ENCODE measurements around the gene KRTCAP2.
"Not testable (repeated sequence)": the region's sequence is repeated elsewhere in the genome, so short reads cannot be mapped to it uniquely, and the experiment has no call there.

Gene KRTCAP2

DNA sequence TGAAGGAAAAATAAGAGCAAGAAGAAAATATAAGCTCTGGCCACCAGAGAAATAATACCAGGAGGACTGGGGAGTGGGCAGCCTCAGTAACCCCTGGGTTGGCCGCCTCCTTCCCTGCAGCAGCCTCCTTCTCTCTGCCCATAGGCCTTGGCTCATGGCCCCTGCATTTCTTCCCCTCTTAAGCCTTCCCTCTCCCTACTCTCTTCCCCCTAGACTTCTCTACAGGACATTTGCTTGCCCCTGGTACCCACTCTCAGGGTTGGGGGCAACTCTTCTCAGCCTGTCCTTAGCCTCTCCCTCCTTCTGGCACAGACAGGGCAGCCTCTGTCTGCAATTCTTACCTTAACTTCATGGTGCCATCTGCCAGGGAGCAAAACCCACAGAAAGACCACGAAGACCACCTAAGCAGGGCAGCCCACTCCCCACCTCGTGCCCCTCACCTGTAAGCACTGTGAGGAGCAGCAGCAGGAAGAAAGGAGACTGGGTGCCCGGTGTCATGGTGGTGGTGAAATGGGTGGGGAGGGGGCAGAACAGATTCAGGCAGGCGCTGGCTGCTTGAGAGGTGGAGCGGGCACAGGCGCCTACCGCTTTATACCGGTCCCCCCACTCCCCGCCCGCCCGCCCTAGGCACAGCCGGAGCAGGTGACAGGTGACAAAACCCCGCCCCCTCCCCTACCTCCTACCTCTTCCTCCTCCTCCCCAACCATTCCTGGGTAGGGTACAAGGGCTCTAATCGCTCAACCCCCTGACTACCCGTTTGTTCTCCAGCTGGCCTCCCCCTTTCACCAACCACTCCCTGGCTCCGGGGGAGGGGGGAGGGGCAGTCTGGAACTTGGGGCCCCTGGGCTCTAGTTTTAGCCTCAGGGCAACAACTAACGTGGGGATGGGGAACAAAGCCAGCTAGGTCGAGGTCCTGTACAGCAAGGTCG, 19.5 kb upstream of the KRTCAP2 start:
- Histone ChIP-seq H3K27me3 (replicated peaks; ENCODE audit: insufficient read depth, low read length) (peaks cover 59% of the 10 kb centered on the region), H3K4me3 (ENCODE audit: low read length) (peak overlapping the region; percentile 61), H3K4me2 (ENCODE audit: low read depth, low read length) (peak overlapping the region; percentile 97), H4K20me1 (ENCODE audit: insufficient read depth, low read length) (no peaks in the 10 kb centered on the region), H3K9me2 (replicated peaks; ENCODE audit: insufficient read depth, low read length) (no peaks in the 10 kb centered on the region), H2AFZ (ENCODE audit: low read length) (peak overlapping the region; percentile 94), H3K4me1 (ENCODE audit: low read length) (peaks cover 15% of the 10 kb centered on the region; the same call in 1 of the 2 replicates), H3K79me2 (ENCODE audit: low read length) (no peaks in the 10 kb centered on the region), H3K36me3 (replicated peaks; ENCODE audit: insufficient read depth, low read length) (no peaks in the 10 kb centered on the region), H3K9me3 (replicated peaks; ENCODE audit: insufficient read depth, low read length) (no peaks in the 10 kb centered on the region), H3K9ac (ENCODE audit: low read length) (peak overlapping the region; percentile 31; the same call in 1 of the 2 replicates), H3F3A (ENCODE audit: insufficient read depth, low read length) (no peaks in the 10 kb centered on the region), H3K27ac (ENCODE audit: low read length) (no peak overlapping the region)
- no peak for DNase-seq
- TF ChIP-seq, protein P1, sequence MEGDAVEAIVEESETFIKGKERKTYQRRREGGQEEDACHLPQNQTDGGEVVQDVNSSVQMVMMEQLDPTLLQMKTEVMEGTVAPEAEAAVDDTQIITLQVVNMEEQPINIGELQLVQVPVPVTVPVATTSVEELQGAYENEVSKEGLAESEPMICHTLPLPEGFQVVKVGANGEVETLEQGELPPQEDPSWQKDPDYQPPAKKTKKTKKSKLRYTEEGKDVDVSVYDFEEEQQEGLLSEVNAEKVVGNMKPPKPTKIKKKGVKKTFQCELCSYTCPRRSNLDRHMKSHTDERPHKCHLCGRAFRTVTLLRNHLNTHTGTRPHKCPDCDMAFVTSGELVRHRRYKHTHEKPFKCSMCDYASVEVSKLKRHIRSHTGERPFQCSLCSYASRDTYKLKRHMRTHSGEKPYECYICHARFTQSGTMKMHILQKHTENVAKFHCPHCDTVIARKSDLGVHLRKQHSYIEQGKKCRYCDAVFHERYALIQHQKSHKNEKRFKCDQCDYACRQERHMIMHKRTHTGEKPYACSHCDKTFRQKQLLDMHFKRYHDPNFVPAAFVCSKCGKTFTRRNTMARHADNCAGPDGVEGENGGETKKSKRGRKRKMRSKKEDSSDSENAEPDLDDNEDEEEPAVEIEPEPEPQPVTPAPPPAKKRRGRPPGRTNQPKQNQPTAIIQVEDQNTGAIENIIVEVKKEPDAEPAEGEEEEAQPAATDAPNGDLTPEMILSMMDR (IDR thresholded peaks at IDR 0.05; ENCODE audit: low read length): no peak
- TF ChIP-seq EZH2 (optimal IDR thresholded peaks at IDR 0.05; ENCODE audit: low read depth, low read length) (no peak), EZH2phosphoT487 (IDR thresholded peaks at IDR 0.05; ENCODE audit: low read length) (no peak)

DNA sequence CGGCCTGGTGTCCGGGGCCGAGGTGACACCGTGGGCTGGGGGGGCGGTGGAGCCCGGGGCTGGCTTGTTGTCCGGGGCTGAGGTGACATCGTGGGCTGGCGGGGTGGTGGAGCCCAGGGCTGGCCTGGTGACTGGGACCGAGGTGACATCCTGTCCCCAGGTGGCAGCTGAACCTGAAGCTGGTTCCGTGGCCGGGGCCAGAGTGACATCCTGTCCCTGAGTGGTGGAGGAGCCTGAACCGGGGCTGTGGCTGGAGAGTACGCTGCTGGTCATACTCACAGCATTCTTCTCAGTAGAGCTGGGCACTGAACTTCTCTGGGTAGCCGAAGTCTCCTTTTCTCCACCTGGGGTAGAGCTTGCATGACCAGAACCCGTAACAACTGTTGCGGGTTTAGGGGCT, 18.8 kb upstream of the KRTCAP2 start:
- no peaks in the 10 kb centered on the region for H3K79me2 ChIP-seq (ENCODE audit: low read length)
- H3K4me1 ChIP-seq (ENCODE audit: low read length): peaks cover 15% of the 10 kb centered on the region; the same call in 1 of the 2 replicates
- no peak overlapping the region for H2AFZ ChIP-seq (ENCODE audit: low read length)
- no peaks in the 10 kb centered on the region for H3K9me3 ChIP-seq (replicated peaks; ENCODE audit: insufficient read depth, low read length)
- H3K9me2 ChIP-seq (replicated peaks; ENCODE audit: insufficient read depth, low read length): no peaks in the 10 kb centered on the region
- H3K4me2 ChIP-seq (ENCODE audit: low read depth, low read length): no peak overlapping the region
- no peaks in the 10 kb centered on the region for H3F3A ChIP-seq (ENCODE audit: insufficient read depth, low read length)
- no peak for DNase-seq
- H4K20me1 ChIP-seq (ENCODE audit: insufficient read depth, low read length): no peaks in the 10 kb centered on the region
- H3K36me3 ChIP-seq (replicated peaks; ENCODE audit: insufficient read depth, low read length): no peaks in the 10 kb centered on the region
- no peak overlapping the region for H3K27ac ChIP-seq (ENCODE audit: low read length)
- H3K4me3 ChIP-seq (ENCODE audit: low read length): no peak overlapping the region
- H3K27me3 ChIP-seq (replicated peaks; ENCODE audit: insufficient read depth, low read length): peaks cover 59% of the 10 kb centered on the region
- TF ChIP-seq, protein P1 (IDR thresholded peaks at IDR 0.05; ENCODE audit: low read length): no peak
- TF ChIP-seq EZH2phosphoT487 (IDR thresholded peaks at IDR 0.05; ENCODE audit: low read length) (no peak), EZH2 (optimal IDR thresholded peaks at IDR 0.05; ENCODE audit: low read depth, low read length) (no peak)
- H3K9ac ChIP-seq (ENCODE audit: low read length): no peak overlapping the region

DNA sequence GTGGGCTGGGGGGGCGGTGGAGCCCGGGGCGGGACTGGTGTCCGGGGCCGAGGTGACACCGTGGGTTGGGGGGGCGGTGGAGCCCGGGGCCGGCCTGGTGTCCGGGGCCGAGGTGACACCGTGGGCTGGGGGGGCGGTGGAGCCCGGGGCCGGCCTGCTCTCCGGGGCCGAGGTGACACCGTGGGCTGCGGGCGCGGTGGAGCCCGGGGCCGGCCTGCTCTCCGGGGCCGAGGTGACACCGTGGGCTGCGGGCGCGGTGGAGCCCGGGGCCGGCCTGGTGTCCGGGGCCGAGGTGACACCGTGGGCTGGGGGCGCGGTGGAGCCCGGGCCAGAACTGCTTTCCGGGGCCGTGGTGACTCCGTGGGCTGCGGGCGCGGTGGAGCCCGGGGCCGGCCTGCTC, 16.8 kb upstream of the KRTCAP2 start:
- not testable (repeated sequence) for DNase-seq; H3K27ac ChIP-seq (ENCODE audit: low read length); H2AFZ ChIP-seq (ENCODE audit: low read length); H4K20me1 ChIP-seq (ENCODE audit: insufficient read depth, low read length); H3K79me2 ChIP-seq (ENCODE audit: low read length); H3F3A ChIP-seq (ENCODE audit: insufficient read depth, low read length); H3K36me3 ChIP-seq (replicated peaks; ENCODE audit: insufficient read depth, low read length); H3K9me3 ChIP-seq (replicated peaks; ENCODE audit: insufficient read depth, low read length); H3K9ac ChIP-seq (ENCODE audit: low read length); H3K9me2 ChIP-seq (replicated peaks; ENCODE audit: insufficient read depth, low read length); H3K4me2 ChIP-seq (ENCODE audit: low read depth, low read length); H3K4me3 ChIP-seq (ENCODE audit: low read length)
- H3K27me3 ChIP-seq (replicated peaks; ENCODE audit: insufficient read depth, low read length): peaks cover 39% of the 10 kb centered on the region
- H3K4me1 ChIP-seq (ENCODE audit: low read length): peaks cover 24% of the 10 kb centered on the region

DNA sequence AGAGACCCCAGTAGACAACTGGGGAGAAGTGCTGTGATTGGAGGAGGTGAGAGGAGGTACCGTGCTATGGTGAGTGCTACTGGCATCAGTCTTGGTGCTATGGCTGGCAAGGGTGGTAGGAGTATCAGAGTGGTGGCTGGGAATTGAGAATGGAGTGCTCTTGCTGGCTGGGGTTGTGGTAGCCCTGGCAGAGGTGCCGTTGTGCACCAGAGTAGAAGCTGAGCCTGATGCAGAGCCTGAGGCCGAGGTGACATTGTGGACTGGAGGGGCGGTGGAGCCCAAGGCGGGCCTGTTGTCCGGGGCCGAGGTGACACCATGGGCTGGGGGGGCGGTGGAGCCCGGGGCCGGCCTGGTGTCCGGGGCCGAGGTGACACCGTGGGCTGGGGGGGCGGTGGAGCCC, 15.2 kb upstream of the KRTCAP2 start:
- H3K9me2 ChIP-seq (replicated peaks; ENCODE audit: insufficient read depth, low read length): no peaks in the 10 kb centered on the region
- H3K27me3 ChIP-seq (replicated peaks; ENCODE audit: insufficient read depth, low read length): peaks cover 34% of the 10 kb centered on the region
- H3K4me3 ChIP-seq (ENCODE audit: low read length): no peak overlapping the region
- no peaks in the 10 kb centered on the region for H3K9me3 ChIP-seq (replicated peaks; ENCODE audit: insufficient read depth, low read length)
- H2AFZ ChIP-seq (ENCODE audit: low read length): no peak overlapping the region
- no peak overlapping the region for H3K4me2 ChIP-seq (ENCODE audit: low read depth, low read length)
- H3K27ac ChIP-seq (ENCODE audit: low read length): no peak overlapping the region
- H3K9ac ChIP-seq (ENCODE audit: low read length): no peak overlapping the region
- H4K20me1 ChIP-seq (ENCODE audit: insufficient read depth, low read length): no peaks in the 10 kb centered on the region
- H3K36me3 ChIP-seq (replicated peaks; ENCODE audit: insufficient read depth, low read length): no peaks in the 10 kb centered on the region
- peaks cover 17% of the 10 kb centered on the region for H3K4me1 ChIP-seq (ENCODE audit: low read length)
- TF ChIP-seq EZH2phosphoT487 (IDR thresholded peaks at IDR 0.05; ENCODE audit: low read length): no peak
- no peak for TF ChIP-seq EZH2 (optimal IDR thresholded peaks at IDR 0.05; ENCODE audit: low read depth, low read length)
- TF ChIP-seq, protein P1 (IDR thresholded peaks at IDR 0.05; ENCODE audit: low read length): no peak
- DNase-seq: no peak
- no peaks in the 10 kb centered on the region for H3K79me2 ChIP-seq (ENCODE audit: low read length)
- H3F3A ChIP-seq (ENCODE audit: insufficient read depth, low read length): no peaks in the 10 kb centered on the region
